Ishikawa (cell line): ENCODE results near the gene RBPJ.

ENCODE experiments used
- CEBPB ChIP-seq: IDR thresholded peaks from 2 replicates; pipeline ENCODE4 v1.6.1; 2012
- CREB1 ChIP-seq: IDR thresholded peaks from 2 replicates; pipeline ENCODE4 v1.6.1; 2012; ENCODE audit warnings: low read depth
- EP300 ChIP-seq: IDR thresholded peaks from 2 replicates; pipeline ENCODE4 v1.6.1; 2012; ENCODE audit warnings: borderline replicate concordance
- MAX ChIP-seq: IDR thresholded peaks from 2 replicates; pipeline ENCODE4 v1.6.1; 2012
- RAD21 ChIP-seq: IDR thresholded peaks from 2 replicates; pipeline ENCODE4 v1.6.1; 2012; ENCODE audit warnings: low read depth
- REST ChIP-seq: IDR thresholded peaks from 2 replicates; pipeline ENCODE4 v1.6.1; 2012; ENCODE audit warnings: low read depth, mild to moderate bottlenecking
- TAF1 ChIP-seq: IDR thresholded peaks from 2 replicates; pipeline ENCODE4 v1.6.1; 2012; ENCODE audit warnings: low read depth, mild to moderate bottlenecking
- TEAD4 ChIP-seq: IDR thresholded peaks from 2 replicates; pipeline ENCODE4 v1.6.1; 2012
- USF1 ChIP-seq: IDR thresholded peaks from 2 replicates; pipeline ENCODE4 v1.6.1; 2012
- YY1 ChIP-seq: IDR thresholded peaks from 2 replicates; pipeline ENCODE4 v1.6.1; 2012; ENCODE audit warnings: low read depth
- ZBTB7A ChIP-seq: IDR thresholded peaks from 2 replicates; pipeline ENCODE4 v1.6.1; 2012; ENCODE audit warnings: low read depth

GRCh38 chr4:26356081-26356501 is 35.3 kb downstream of the RBPJ start:
- TF ChIP-seq CEBPB: no peak
- no peak for TF ChIP-seq TAF1
- no peak for TF ChIP-seq USF1
- TF ChIP-seq REST: no peak
- TF ChIP-seq EP300: no peak
- no peak for TF ChIP-seq RAD21
- TF ChIP-seq TEAD4: no peak
- no peak for TF ChIP-seq CREB1
- no peak for TF ChIP-seq ZBTB7A
- TF ChIP-seq MAX: no peak
- TF ChIP-seq YY1: no peak
